Measurements from ENCODE around the gene PLEKHG5. TPM values are rescaled to one million over a fixed set of nuclear protein-coding genes. Genes with fewer than 3 reads are reported as not detected.

The PLEKHG5 gene
- polyA plus RNA-seq, 3 donors = 12.8 to 24.6 (median 18.4) TPM

DNA sequence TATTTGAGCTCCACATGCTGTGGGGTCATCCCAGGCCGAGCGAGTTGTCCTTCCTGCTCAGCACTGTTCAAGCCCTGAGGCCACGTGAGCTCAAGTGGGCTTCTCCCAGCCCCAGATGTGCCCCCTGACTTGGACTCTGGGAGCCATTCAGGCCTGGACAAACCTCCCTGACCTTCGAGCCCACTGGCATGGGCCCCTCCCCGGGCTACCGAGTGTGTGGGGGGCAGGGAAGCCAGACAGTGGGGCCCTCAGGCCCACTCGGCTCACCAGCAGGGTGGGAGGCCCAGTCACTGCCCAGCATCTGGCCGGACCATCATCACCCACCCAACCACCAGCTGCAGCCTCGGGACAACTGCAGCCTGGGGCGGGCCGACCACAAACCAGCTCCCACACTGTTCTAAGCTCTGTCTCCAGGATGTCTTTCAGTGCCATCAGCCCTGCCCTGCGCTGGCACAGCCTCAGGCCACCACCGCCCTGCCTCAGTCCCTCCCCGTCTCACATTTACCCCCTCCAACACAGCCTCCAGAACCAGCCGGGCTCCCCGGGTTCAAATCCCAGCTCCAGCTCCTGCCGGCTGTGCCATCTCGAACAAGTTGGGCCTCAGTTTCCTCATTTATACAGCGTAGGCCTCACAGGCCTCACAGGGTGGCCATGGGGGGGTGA is 20.9 kb upstream of the PLEKHG5 start:
- DNase-seq (ENCODE audit: extremely low read depth in 1 of 11, low read depth in 9 of 11, low spot score in 4 of 11) = no peak

GRCh38 chr1:6511561-6512244 is 20.2 kb upstream of the PLEKHG5 start:
- no peak for DNase-seq (ENCODE audit: extremely low read depth in 1 of 11, low read depth in 9 of 11, low spot score in 4 of 11)

GRCh38 chr1:6511056-6511455 is 19.6 kb upstream of the PLEKHG5 start:
- DNase-seq (ENCODE audit: extremely low read depth in 1 of 11, low read depth in 9 of 11, low spot score in 4 of 11) = no peak

GRCh38 chr1:6510493-6510892 is 19.0 kb upstream of the PLEKHG5 start:
- DNase-seq (ENCODE audit: extremely low read depth in 1 of 11, low read depth in 9 of 11, low spot score in 4 of 11) = no peak

DNA sequence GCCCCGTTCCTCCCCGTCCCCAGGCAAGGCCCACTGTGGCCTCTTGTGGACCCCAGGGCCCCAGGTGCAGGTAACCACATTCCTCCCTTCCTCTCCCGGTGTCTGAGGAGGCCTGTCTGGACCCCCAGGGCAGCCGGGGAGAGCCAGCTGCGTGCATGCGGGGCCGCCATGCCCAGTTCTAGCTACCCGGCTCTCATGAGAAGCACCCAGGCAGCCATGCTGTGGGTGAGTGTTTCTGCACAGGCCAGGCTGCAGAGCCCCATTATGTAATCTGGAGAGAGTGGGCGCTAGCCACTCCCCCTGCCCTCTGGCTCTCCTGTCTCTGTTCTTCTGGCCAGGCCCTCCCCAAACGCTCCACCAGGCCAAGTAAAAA is 18.4 kb upstream of the PLEKHG5 start:
- DNase-seq (ENCODE audit: extremely low read depth in 1 of 11, low read depth in 9 of 11, low spot score in 4 of 11) = no peak

DNA sequence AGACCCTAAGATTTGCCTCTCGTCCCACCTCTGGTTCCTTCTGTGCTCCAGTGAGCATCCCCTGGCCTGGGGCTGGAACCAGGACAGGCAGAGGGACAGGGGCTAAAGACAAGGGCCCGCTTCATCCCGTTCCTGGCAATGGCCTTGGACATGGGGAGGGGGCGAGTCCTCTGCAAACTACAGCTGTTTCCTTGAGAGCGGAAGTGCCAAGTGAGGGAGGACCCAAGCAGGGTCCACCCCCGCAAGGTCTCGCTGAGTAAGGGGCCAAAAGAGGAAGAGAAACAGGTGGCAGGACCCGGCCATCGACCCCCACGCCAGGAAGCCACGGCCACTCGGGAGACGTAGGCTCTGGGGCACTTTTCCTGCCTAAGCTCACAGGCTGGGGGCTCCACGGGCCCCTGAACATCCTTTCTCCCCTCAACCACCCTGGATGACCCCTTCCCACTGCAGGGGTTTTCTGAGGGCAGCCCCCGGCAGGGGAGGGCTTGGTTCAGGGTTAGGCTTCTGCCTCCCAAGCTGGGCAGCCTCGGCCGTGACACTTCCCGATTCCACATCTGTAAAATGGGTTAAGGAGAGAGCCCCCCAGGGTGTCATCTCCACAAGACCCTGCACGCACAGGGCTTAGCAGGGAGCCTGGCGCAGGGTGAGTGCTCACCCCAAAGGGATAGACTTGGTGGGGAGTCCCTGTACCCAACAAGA is 17.9 kb upstream of the PLEKHG5 start:
- DNase-seq (ENCODE audit: extremely low read depth in 1 of 11, low read depth in 9 of 11, low spot score in 4 of 11) = no peak

- DNase-seq (ENCODE audit: extremely low read depth in 1 of 11, low read depth in 9 of 11, low spot score in 4 of 11) = no peak
These were observed 17.3 kb upstream of the PLEKHG5 start for GRCh38 chr1:6508816-6509189.

- no peak for DNase-seq (ENCODE audit: extremely low read depth in 1 of 11, low read depth in 9 of 11, low spot score in 4 of 11)
These were observed 16.8 kb upstream of the PLEKHG5 start for GRCh38 chr1:6508154-6508815.

DNA sequence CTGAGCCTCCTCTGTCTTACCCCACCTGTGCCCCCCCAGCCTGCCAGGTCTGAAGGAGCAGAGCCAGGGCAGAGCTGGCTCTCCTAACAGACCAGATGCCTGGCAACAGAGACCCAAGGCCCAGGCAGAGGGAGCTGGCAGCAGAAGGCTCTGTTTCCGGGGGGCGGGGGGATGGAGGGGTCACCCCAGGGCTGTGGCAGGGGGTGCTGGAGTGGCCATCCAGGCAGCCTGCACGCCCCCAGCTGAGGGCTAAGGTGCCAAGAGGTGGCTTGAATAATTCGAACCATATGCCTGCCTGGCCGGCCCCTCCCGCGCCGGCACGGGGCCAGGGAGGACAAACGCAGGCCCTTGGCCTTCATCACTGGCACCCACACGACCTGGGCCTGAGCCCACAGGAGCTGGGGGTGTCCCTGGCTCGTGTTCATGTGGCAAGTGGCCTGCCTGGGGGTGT is 16.0 kb upstream of the PLEKHG5 start:
- DNase-seq (ENCODE audit: extremely low read depth in 1 of 11, low read depth in 9 of 11, low spot score in 4 of 11) = no peak

GRCh38 chr1:6507037-6507428 is 15.6 kb upstream of the PLEKHG5 start:
- no peak for DNase-seq (ENCODE audit: extremely low read depth in 1 of 11, low read depth in 9 of 11, low spot score in 4 of 11)

- DNase-seq (ENCODE audit: extremely low read depth in 1 of 11, low read depth in 9 of 11, low spot score in 4 of 11) = no peak
These were observed 15.0 kb upstream of the PLEKHG5 start for GRCh38 chr1:6506210-6507036.

DNA sequence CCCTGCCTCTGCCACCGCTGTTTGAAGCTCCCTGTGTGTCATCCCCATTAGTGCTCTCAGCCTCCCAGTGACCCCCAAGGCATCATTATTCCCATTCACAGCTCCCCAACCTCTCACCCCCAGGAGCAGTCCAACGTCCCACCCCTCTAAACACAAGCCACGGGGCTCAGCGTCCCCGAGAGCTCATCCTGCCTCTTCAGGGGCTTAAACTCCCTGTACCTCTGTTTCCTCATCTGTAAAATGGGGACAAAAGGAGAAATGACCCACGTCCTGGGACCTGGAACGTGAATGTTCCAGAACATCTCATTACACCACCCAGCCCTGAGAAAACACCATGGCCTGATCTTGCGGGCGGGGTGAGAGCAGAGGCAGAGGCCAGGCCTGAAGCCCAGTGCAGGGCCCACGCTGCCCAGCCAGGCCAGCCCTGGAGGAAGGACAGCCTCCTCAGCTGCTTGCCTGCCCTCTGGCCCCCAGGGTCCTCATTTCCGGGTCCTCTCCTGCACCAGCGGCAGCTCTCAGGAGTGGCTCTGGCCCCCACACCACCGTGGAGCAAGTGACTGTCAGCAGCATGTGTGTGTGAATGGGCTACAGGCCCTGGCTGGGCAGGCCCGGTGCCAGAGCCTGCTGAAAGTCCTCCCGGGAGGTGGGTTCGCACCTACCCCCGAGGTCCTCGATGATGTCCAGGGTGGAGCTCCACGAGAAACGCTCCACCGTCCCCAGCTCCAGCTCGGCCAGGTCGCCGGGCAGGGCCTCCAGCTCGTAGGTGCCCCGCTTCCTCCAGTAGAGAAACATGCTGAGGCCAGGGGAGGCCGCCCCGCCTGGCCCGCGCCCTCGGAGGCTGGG is 14.1 kb upstream of the PLEKHG5 start:
- no peak for DNase-seq (ENCODE audit: extremely low read depth in 1 of 11, low read depth in 9 of 11, low spot score in 4 of 11)

DNA sequence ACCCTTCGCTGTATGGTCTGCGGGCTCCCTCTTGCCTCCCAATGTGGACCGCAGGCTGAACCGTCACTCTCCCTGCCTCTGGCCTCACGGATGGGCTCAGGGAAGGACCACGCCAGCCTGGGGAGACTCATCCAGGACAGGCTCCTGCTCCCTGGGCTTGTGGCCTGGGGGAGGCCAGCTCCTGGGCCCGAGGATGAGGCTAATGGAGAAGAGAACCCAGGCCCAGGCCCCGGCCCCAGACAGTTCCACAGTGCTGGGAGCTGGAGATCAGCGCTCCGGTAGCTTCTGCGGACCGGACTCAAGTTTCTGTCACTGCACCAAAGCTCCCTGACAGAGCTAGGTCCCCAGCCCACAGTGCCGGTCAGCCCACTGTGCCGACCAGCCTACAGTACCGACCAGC is 13.4 kb upstream of the PLEKHG5 start:
- DNase-seq (ENCODE audit: extremely low read depth in 1 of 11, low read depth in 9 of 11, low spot score in 4 of 11) = no peak

DNA sequence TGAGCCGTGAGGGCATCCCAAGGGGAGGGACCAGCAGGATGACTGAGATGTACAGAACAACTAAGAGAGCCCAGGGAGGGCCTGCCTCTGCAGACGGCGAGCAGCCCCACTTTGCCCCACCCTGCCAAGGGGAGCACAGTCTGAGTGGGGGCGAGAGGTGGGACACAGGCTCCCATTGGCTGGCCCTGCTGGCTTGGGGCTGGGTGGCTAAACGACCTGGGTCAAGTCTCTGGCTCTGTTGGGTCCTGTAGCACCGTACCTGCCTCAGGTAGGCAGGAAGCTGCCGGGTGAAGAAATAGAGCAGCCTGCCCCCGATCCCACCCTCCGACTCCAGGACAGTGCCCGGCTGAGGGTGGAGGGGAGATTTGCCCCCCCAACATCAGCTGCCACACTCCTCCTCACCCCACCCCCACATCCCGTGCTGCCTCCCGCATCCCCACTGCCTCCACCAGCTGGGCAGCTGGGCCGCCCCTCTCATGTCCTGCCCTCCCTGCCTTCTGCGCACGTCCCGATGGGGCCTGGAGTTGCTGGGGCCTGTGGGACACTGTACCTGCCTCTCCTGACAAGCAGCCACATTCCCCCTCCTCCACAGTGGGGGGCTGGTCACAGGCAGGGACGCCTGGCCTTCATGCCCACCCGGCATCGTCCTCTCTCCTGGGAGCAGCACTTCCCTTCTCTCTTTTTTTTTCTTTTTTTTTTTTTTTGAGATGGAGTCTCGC is 12.6 kb upstream of the PLEKHG5 start:
- DNase-seq (ENCODE audit: extremely low read depth in 1 of 11, low read depth in 9 of 11, low spot score in 4 of 11) = no peak

DNA sequence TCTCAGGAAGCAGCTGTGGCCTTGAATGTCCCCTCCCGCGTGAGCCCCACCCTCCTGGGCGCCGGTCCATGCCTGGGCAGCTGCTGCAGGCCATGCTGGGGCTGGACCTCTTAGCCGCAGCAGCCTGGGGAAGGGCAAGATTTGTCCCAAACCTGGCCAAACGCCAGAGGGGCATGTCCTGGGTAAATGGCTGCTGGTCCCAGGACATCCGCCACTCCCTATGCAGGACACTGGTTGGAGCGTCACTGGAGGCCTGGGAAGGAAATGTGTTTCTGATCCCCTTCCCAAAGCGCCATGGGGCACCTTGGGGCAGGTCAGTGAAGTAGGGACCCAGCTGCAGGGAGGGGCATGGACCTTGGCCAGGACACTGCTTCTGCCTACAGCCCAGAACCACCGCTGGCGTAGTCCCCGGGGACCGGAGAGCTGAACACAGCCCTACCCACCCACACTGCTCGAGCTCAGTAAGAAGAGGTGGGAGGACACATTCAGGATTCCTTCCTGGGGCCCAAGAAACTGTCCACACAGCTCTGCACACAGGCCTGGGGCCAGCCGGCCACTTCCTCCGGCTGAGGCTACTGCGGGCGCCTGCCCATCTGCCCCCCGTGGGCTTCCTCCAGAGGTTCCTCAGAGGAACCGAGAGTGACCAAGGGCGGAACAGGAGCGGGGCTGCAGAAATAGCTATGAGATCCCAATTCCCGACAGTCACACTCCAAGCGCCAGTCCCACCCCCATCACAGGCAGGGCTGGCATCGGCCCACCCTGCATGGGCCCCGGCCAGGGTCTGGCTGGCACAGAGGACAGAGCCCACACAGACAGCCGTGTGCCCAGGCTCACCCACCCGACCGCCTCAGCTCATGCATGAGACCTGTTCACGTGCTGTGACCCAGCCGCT is 10.8 kb upstream of the PLEKHG5 start:
- DNase-seq (ENCODE audit: extremely low read depth in 1 of 11, low read depth in 9 of 11, low spot score in 4 of 11) = no peak

DNA sequence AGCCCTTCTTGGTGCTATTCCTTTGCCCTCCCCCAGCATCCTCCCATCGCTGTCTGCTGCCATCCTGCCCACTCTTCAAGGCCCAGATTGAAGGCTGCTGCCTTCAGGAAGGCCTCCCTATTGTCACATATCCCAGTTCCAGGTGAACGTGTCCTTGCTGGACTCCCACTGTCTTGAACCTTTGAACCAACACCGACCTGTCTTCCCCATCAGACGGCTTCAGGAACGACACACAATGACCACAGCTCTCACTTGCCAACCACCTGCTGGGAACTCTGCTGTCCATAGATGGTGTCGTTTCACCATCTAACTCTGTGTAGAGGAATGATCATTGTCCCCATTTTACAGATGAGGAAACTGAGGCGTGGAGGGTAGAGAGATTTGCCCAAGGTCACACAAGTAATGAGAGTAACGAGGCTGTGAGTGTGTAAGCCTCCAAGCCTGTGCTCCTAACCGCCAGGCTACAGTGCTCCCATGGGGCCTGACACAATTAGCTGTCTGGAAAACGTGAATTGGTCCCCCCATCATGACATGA is 9.9 kb upstream of the PLEKHG5 start:
- DNase-seq (ENCODE audit: extremely low read depth in 1 of 11, low read depth in 9 of 11, low spot score in 4 of 11) = no peak

Data from renal cortex interstitium (tissue), 11 donors.